Ascending aorta (tissue), 2 donors: ENCODE measurements around the gene CCN6. TPM values are rescaled to one million over a fixed set of nuclear protein-coding genes. Genes with fewer than 3 reads are reported as not detected.

Experiments used
- DNase-seq, 2 donors: peaks; one replicate each; pipeline ENCODE4 v3.0.0-alpha.2; 2019; ENCODE audit warnings: low spot score in 2 of 2
- H3K27ac ChIP-seq, 2 donors: fragments of 200-600 bp; sonication (generic); one replicate each; pipeline ENCODE4 v1.5.1; 2016 to 2017; ENCODE audit warnings: mild to moderate bottlenecking in 1 of 2
- H3K27me3 ChIP-seq: fragments of 200-600 bp; sonication (generic); one replicate; pipeline ENCODE4 v1.5.1; 2017
- H3K36me3 ChIP-seq, 2 donors: fragments of 200-600 bp; sonication (generic); one replicate each; pipeline ENCODE4 v1.5.1; 2016
- H3K4me1 ChIP-seq, 2 donors: fragments of 200-600 bp; sonication (generic); one replicate each; pipeline ENCODE4 v1.5.1; 2016 to 2017; ENCODE audit warnings: mild to moderate bottlenecking in 1 of 2
- H3K4me3 ChIP-seq, 2 donors: fragments of 200-600 bp; sonication (generic); one replicate each; pipeline ENCODE4 v1.5.1; 2016 to 2017; ENCODE audit warnings: mild to moderate bottlenecking in 1 of 2
- H3K9me3 ChIP-seq, 2 donors: fragments of 200-600 bp; sonication (generic); one replicate each; pipeline ENCODE4 v1.5.1; 2016
- intact Hi-C: fragments of 100-400 bp; cut with DNase I; formaldehyde crosslinking; loops from one replicate; pipeline ENCODE4 v1.15.1; 2023
- total RNA-seq: library from RNA; depleted of rRNA; stranded (reverse); fragments of >200 nt; gene quantifications from one replicate; pipeline ENCODE4 v1.1.0, GENCODE V29; 2016
- TF ChIP-seq, protein P1 (sequence below), 3 experiments: fragments of 200-600 bp in 2 of 3; fragments of 450-650 bp in 1 of 3; sonication (generic) in 2 of 3; IDR thresholded peaks; one replicate each; pipeline ENCODE4 v1.5.1; 2016 to 2019; ENCODE audit warnings: antibody characterized with exemption in 3 of 3, mild to moderate bottlenecking in 1 of 3, moderate library complexity in 1 of 3

CCN6 gene
- total RNA-seq, 1 donor from 2014 or later, result not detected

DNA sequence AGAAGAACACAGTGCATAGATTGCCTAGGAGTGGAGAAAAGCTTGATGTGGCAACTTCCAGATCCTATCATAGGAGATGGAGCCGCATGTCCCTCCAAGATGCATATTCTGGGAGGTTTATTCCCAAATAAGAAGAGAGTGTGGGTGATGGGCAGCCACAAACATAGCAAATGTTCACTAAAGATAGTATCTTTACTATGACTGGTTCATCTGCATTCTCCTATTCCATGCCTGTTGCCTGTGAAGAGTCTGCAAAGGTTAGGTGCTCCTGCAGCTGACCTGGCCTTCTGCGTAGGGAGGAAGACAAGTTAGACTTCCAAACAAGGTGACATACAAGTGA lies 14.5 kb upstream of the CCN6 start:
- peak overlapping the region; percentile 83 to 93 for H3K27ac ChIP-seq
- H3K27me3 ChIP-seq, result no peaks in the 10 kb centered on the region
- DNase-seq, result no peak
- intact Hi-C loops, result loop anchor here (2.0 to 10.0 kb wide), 2 partner anchors 435 to 555 kb away; partner anchors contain the start of genes REV3L and TRAF3IP2
- no peaks in the 10 kb centered on the region for H3K36me3 ChIP-seq
- peaks cover 5 to 27% of the 10 kb centered on the region in 2 donors for H3K4me1 ChIP-seq
- H3K4me3 ChIP-seq, result no peak overlapping the region
- TF ChIP-seq, protein P1, sequence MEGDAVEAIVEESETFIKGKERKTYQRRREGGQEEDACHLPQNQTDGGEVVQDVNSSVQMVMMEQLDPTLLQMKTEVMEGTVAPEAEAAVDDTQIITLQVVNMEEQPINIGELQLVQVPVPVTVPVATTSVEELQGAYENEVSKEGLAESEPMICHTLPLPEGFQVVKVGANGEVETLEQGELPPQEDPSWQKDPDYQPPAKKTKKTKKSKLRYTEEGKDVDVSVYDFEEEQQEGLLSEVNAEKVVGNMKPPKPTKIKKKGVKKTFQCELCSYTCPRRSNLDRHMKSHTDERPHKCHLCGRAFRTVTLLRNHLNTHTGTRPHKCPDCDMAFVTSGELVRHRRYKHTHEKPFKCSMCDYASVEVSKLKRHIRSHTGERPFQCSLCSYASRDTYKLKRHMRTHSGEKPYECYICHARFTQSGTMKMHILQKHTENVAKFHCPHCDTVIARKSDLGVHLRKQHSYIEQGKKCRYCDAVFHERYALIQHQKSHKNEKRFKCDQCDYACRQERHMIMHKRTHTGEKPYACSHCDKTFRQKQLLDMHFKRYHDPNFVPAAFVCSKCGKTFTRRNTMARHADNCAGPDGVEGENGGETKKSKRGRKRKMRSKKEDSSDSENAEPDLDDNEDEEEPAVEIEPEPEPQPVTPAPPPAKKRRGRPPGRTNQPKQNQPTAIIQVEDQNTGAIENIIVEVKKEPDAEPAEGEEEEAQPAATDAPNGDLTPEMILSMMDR (IDR thresholded peaks at IDR 0.05), result no peak
- no peaks in the 10 kb centered on the region for H3K9me3 ChIP-seq

DNA sequence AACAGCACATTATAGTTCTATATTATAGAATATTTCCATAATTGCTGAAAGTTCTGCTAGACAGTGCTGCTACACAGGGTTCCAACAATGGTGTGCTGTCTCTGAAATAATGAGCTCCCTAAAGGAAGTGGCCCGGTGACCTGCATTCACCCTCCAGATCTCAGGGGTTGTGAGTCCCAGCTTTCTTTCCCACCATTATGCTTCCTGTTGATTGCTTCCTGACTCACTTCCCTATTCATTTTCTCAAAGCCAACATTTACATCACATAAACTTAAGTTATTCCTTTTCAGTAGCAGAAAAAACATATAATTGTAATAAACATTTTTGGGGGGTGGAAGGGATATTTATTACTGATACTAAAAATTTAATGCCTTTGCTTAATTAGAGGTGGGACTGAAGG lies 12.9 kb upstream of the CCN6 start:
- Histone ChIP-seq H3K27ac (no peak overlapping the region), H3K9me3 (no peaks in the 10 kb centered on the region)
- intact Hi-C loops, result loop anchor here (2.0 kb wide), 1 partner anchor 782 kb away; a partner anchor contains a TSS

DNA sequence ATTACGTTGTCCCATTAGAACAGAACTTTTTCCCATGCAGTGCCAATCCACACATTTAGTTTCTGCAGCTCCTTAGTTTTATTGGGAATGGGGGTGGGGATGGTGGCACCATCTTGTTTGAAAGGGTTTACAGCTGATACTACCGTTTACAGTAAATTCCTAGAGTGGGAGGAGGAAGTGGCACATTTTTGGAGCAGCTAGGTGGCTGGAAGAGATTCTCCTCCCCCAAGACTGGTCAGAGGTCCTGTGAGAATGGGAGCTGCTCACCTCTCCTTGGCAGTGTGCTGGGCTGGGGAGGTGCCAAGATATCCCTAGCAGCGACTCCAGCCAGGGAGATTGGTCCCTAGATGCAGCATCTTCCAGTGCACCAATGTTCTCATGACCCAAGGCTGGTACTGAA lies 12.4 kb upstream of the CCN6 start:
- Histone ChIP-seq H3K9me3 (no peaks in the 10 kb centered on the region), H3K36me3 (no peaks in the 10 kb centered on the region), H3K27ac (no peak overlapping the region), H3K27me3 (no peaks in the 10 kb centered on the region), H3K4me1 (peaks cover 5 to 27% of the 10 kb centered on the region in 2 donors), H3K4me3 (no peak overlapping the region)
- no peak for DNase-seq
- intact Hi-C loops, result loop anchor here (2.0 kb wide), 1 partner anchor 783 kb away; a partner anchor contains a TSS
- TF ChIP-seq, protein P1 (IDR thresholded peaks at IDR 0.05), result no peak

More for the DNA sequence above, 12.9 kb upstream of the CCN6 start:
- DNase-seq, result no peak
- Histone ChIP-seq H3K4me1 (peaks cover 5 to 27% of the 10 kb centered on the region in 2 donors), H3K36me3 (no peaks in the 10 kb centered on the region), H3K4me3 (no peak overlapping the region), H3K27me3 (no peaks in the 10 kb centered on the region)
- TF ChIP-seq, protein P1 (IDR thresholded peaks at IDR 0.05), result no peak

DNA sequence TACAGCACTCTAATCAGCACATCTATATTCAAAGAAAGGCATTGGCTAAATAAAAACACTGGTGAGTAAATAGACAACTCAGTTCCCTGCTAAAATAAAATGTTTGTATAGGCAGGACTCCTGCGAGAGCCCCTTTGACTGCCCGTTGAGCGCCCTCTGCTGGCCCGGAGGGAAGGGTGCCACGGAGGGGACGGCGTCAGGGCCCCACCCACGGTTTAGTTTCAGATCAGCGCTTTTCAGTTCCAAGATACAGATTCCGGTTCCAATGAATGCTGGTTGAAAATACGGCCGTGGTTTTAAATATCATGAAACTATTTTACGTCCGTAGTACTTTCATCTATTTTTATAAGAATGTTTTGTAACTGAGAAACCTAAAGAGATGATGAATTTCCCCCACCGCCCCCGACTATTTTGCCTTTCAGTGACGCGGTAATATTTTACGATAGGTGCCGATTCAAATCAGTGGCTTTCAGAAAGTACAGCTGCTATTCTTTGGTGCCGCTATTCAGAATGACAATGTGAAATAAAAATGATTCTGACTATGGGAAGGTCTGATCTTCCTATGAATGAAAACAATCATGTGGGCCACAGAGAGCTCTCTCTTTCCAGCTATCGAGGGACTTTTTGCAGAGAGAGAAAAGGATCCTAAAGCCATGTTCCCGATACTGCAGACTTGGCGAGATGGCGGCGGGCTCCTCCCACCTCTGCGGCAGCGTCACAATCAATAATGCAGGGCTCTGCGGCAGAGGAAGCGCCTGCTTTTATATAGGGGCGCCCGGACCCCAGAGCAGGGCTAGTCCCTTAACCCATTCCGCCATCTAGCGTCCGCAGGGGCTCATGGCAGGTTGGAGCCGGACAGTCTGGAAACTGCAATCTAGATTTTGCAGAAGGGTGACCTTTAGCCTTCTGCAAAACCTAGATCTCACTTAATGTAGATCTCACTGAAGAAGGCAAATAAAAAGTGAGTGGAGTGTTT lies 10.6 kb upstream of the CCN6 start:
- intact Hi-C loops, result loop anchor here (1.0 to 2.0 kb wide), 4 partner anchors 46 to 333 kb away; no protein-coding TSS in a partner anchor
- Histone ChIP-seq H3K4me1 (peaks cover 2 to 19% of the 10 kb centered on the region in 2 donors), H3K9me3 (no peaks in the 10 kb centered on the region), H3K36me3 (no peaks in the 10 kb centered on the region), H3K4me3 (peak overlapping the region; percentile 69 to 70), H3K27me3 (no peaks in the 10 kb centered on the region), H3K27ac (peak overlapping the region; percentile 69 to 87)
- peak; percentile 41 to 94 for DNase-seq
- TF ChIP-seq, protein P1 (IDR thresholded peaks at IDR 0.05), result peak; percentile 90 to 98 (median 97)

DNA sequence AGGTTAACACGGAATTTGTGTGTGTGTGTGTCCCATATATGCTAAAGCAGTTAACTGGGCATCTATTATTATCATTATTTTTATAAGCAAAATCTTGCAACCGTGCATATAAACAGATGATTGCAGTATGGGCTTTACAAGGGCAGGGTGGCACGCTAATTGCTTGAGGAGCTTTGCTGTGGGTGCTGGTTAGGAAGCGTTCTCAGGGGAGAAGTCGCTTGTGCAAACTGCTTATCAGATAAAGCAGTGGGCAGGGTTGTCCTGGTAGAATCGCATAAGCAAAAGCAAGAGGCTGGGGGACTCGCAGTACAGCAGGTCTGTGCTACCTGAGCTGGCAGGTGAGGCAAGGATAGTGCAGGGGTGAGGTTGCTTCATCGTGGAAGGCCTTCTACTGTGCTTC lies 9.7 kb upstream of the CCN6 start:
- peaks cover 0 to 11% of the 10 kb centered on the region in 2 donors for H3K4me1 ChIP-seq
- DNase-seq, result no peak
- no peaks in the 10 kb centered on the region for H3K27me3 ChIP-seq
- H3K27ac ChIP-seq, result no peak overlapping the region
- H3K4me3 ChIP-seq, result no peak overlapping the region
- H3K9me3 ChIP-seq, result no peaks in the 10 kb centered on the region
- intact Hi-C loops, result no loop called here
- TF ChIP-seq, protein P1 (IDR thresholded peaks at IDR 0.05), result no peak
- H3K36me3 ChIP-seq, result no peaks in the 10 kb centered on the region
